ENCODE results near the gene UCP1. TPM values are rescaled to one million over a fixed set of nuclear protein-coding genes. Genes with fewer than 3 reads are reported as not detected.

Gene UCP1
- polyA plus RNA-seq, 3 donors: not detected

- WGBS (ENCODE audit: insufficient coverage): 71% methylated on average over 1 of the region's 1 CpG
- no peak for DNase-seq
- intact Hi-C loops (cut with micrococcal nuclease): no loop called here
- no peaks in the 10 kb centered on the region for H3K36me3 Mint-ChIP-seq
- Histone ChIP-seq H3K36me3 (replicated peaks in 1 of 2; ENCODE audit: control insufficient read depth in 1 of 2, insufficient read depth in 2 of 2, low read length in 2 of 2) (no peaks in the 10 kb centered on the region), H3K9me3 (replicated peaks in 1 of 2; ENCODE audit: control insufficient read depth in 1 of 2, insufficient read depth in 1 of 2, low read length in 2 of 2) (no peaks in the 10 kb centered on the region), H3K9ac (ENCODE audit: insufficient read depth, low read length, poor library complexity, severe bottlenecking) (no peak overlapping the region), H3K4me2 (replicated peaks; ENCODE audit: extremely low read depth, low read length, poor library complexity, severe bottlenecking) (no peak overlapping the region), H4K20me1 (ENCODE audit: insufficient read depth, low read length) (no peaks in the 10 kb centered on the region), H3K4me1 (ENCODE audit: control insufficient read depth in 1 of 2, insufficient read depth in 2 of 2, low read length in 2 of 2) (peaks cover 2 to 9% of the 10 kb centered on the region in 2 donors), H3K27ac (ENCODE audit: low read depth in 1 of 2, low read length in 2 of 2) (no peak overlapping the region), H2AFZ (ENCODE audit: insufficient read depth, low read depth, low read length, poor library complexity, severe bottlenecking) (no peak overlapping the region), H3K27me3 (ENCODE audit: control insufficient read depth in 2 of 2, insufficient read depth in 2 of 2, low read length in 2 of 2) (no peaks in the 10 kb centered on the region), H3K4me3 (replicated peaks in 1 of 3; ENCODE audit: low read depth in 2 of 3, low read length in 3 of 3) (no peak overlapping the region), H3K79me2 (ENCODE audit: insufficient read depth, low read length) (no peaks in the 10 kb centered on the region)
- peaks cover 0 to 2% (median 0%) of the 10 kb centered on the region in 3 donors for H3K27me3 Mint-ChIP-seq (ENCODE audit: low read depth in 3 of 3)
- TF ChIP-seq CTCF (IDR thresholded peaks at IDR 0.05): no peak
- H3K9me3 Mint-ChIP-seq: no peaks in the 10 kb centered on the region
- H3K4me3 Mint-ChIP-seq: no peak overlapping the region
- no peak overlapping the region for H3K27ac Mint-ChIP-seq
- H3K4me1 Mint-ChIP-seq: peaks cover 9% of the 10 kb centered on the region
Measured at GRCh38 chr4:140615451-140615850, 46.7 kb upstream of the UCP1 start.

GRCh38 chr4:140612357-140612756, 43.6 kb upstream of the UCP1 start:
- Mint-ChIP-seq H3K9me3 (no peaks in the 10 kb centered on the region), H3K36me3 (no peaks in the 10 kb centered on the region), H3K4me3 (no peak overlapping the region), H3K27ac (no peak overlapping the region), H3K27me3 (ENCODE audit: low read depth in 3 of 3) (peaks cover 0 to under 1% (median 0%) of the 10 kb centered on the region in 3 donors), H3K4me1 (peaks cover 9% of the 10 kb centered on the region)
- H2AFZ ChIP-seq (ENCODE audit: insufficient read depth, low read depth, low read length, poor library complexity, severe bottlenecking): no peak overlapping the region
- no peak for TF ChIP-seq CTCF (IDR thresholded peaks at IDR 0.05)
- no peak overlapping the region for H3K4me3 ChIP-seq (replicated peaks in 1 of 3; ENCODE audit: low read depth in 2 of 3, low read length in 3 of 3)
- no peak overlapping the region for H3K27ac ChIP-seq (ENCODE audit: low read depth in 1 of 2, low read length in 2 of 2)
- WGBS (ENCODE audit: insufficient coverage): no CpG with 5 or more reads among the region's 1 CpG
- H3K4me2 ChIP-seq (replicated peaks; ENCODE audit: extremely low read depth, low read length, poor library complexity, severe bottlenecking): no peak overlapping the region
- no peak overlapping the region for H3K9ac ChIP-seq (ENCODE audit: insufficient read depth, low read length, poor library complexity, severe bottlenecking)
- H3K27me3 ChIP-seq (ENCODE audit: control insufficient read depth in 2 of 2, insufficient read depth in 2 of 2, low read length in 2 of 2): no peaks in the 10 kb centered on the region
- no peaks in the 10 kb centered on the region for H3K79me2 ChIP-seq (ENCODE audit: insufficient read depth, low read length)
- H4K20me1 ChIP-seq (ENCODE audit: insufficient read depth, low read length): no peaks in the 10 kb centered on the region
- peaks cover 2 to 9% of the 10 kb centered on the region in 2 donors for H3K4me1 ChIP-seq (ENCODE audit: control insufficient read depth in 1 of 2, insufficient read depth in 2 of 2, low read length in 2 of 2)
- peak in 2 of 3 donors; percentile 12 to 32 for DNase-seq
- intact Hi-C loops (cut with micrococcal nuclease): no loop called here
- H3K36me3 ChIP-seq (replicated peaks in 1 of 2; ENCODE audit: control insufficient read depth in 1 of 2, insufficient read depth in 2 of 2, low read length in 2 of 2): no peaks in the 10 kb centered on the region
- no peaks in the 10 kb centered on the region for H3K9me3 ChIP-seq (replicated peaks in 1 of 2; ENCODE audit: control insufficient read depth in 1 of 2, insufficient read depth in 1 of 2, low read length in 2 of 2)
